H1 (cell line): ENCODE results near the gene BSCL2. TPM values are rescaled to one million over a fixed set of nuclear protein-coding genes. Genes with fewer than 3 reads are reported as not detected.

Source experiments
- CTCF ChIA-PET: fragments of 300-600 bp; sonication (Branson Sonifier 250); formaldehyde crosslinking; loops from one replicate; lab custom pipeline; 2021; ENCODE audit not compliant: partially characterized antibody; lab: Charles Lee
- POLR2A ChIA-PET: fragments of 300-600 bp; sonication (Branson Sonifier 250); formaldehyde crosslinking; loops from one replicate; lab custom pipeline; 2021; ENCODE audit warnings: inconsistent platforms; ENCODE audit not compliant: partially characterized antibody; lab: Charles Lee
- DNase-seq, 2 experiments: peaks; one replicate each; pipeline versions ENCODE4 v3.0.0 to v3.0.0-alpha.2; 2010 to 2022; ENCODE audit warnings: low spot score in 2 of 2, low read depth in 1 of 2, mixed read lengths in 1 of 2
- FAIRE-seq: peaks from 2 replicates; lab custom pipeline; 2011; peaks lifted over from hg19 to GRCh38; lab: Jason Lieb, UNC
- H2AFZ ChIP-seq: 2 replicates; pipeline ENCODE4 v1.8.1; 2012; ENCODE audit warnings: low read length, inconsistent platforms
- H2AK5ac ChIP-seq: 2 replicates; pipeline ENCODE4 v1.6.1; 2013; ENCODE audit warnings: low read depth, low read length
- H2BK120ac ChIP-seq: replicated peaks from 2 replicates; pipeline ENCODE3; 2013; ENCODE audit warnings: low read depth, low read length, inconsistent platforms
- H2BK12ac ChIP-seq: 2 replicates; pipeline ENCODE4 v1.6.1; 2013; ENCODE audit warnings: low read depth, low read length
- H2BK15ac ChIP-seq: 2 replicates; pipeline ENCODE4 v1.6.1; 2013; ENCODE audit warnings: low read length
- H2BK20ac ChIP-seq: 2 replicates; pipeline ENCODE4 v1.6.1; 2013; ENCODE audit warnings: low read length
- H2BK5ac ChIP-seq: 2 replicates; pipeline ENCODE4 v1.6.1; 2013; ENCODE audit warnings: low read depth, low read length
- H3K14ac ChIP-seq: 2 replicates; pipeline ENCODE4 v1.6.1; 2013; ENCODE audit warnings: inconsistent platforms; ENCODE audit not compliant: insufficient read length
- H3K18ac ChIP-seq: 2 replicates; pipeline ENCODE4 v1.6.1; 2013; ENCODE audit warnings: low read length; ENCODE audit errors: extremely low read depth
- H3K23ac ChIP-seq: 2 replicates; pipeline ENCODE4 v1.6.1; 2013; ENCODE audit warnings: inconsistent platforms; ENCODE audit not compliant: insufficient read length
- H3K23me2 ChIP-seq: 2 replicates; pipeline ENCODE4 v1.6.1; 2013; ENCODE audit warnings: low read depth, low read length
- H3K27ac ChIP-seq: 2 replicates; pipeline ENCODE4 v1.6.1; 2011; ENCODE audit warnings: low read depth, low read length, inconsistent platforms
- H3K27me3 ChIP-seq, 4 experiments: replicated peaks in 1 of 4; 1 replicate in 1 of 4; 2 replicates in 3 of 4; pipeline versions ENCODE4 v1.6.1 to v1.8.1; 2011 to 2013; ENCODE audit warnings: low read length in 3 of 4, mild to moderate bottlenecking in 3 of 4, inconsistent platforms in 2 of 4, mixed read lengths in 2 of 4, moderate library complexity in 1 of 4; ENCODE audit not compliant: control insufficient read depth in 3 of 4, insufficient read depth in 3 of 4; ENCODE audit errors: extremely low read depth in 1 of 4
- H3K36me3 ChIP-seq, 4 experiments: 2 replicates each; pipeline versions ENCODE4 v1.6.1 to v1.8.1; 2011 to 2013; ENCODE audit warnings: mild to moderate bottlenecking in 4 of 4, low read length in 3 of 4, moderate library complexity in 2 of 4, control low read depth in 1 of 4, inconsistent platforms in 1 of 4; ENCODE audit not compliant: insufficient read depth in 4 of 4, control insufficient read depth in 2 of 4
- H3K4ac ChIP-seq: replicated peaks from 2 replicates; pipeline ENCODE3; 2013; ENCODE audit warnings: low read length, low read depth, mixed read lengths, inconsistent platforms; ENCODE audit not compliant: insufficient read length
- H3K4me1 ChIP-seq, 4 experiments: replicated peaks in 1 of 4; 1 replicate in 1 of 4; 2 replicates in 3 of 4; pipeline versions ENCODE4 v1.6.1 to v1.8.1; 2011 to 2013; ENCODE audit warnings: low read length in 3 of 4, inconsistent platforms in 2 of 4, mixed read lengths in 1 of 4; ENCODE audit not compliant: insufficient read depth in 4 of 4, control insufficient read depth in 3 of 4
- H3K4me2 ChIP-seq, 2 experiments: 2 replicates each; pipeline versions ENCODE4 v1.6.1 to v1.8.1; 2011 to 2013; ENCODE audit warnings: low read depth in 2 of 2, low read length in 2 of 2, control low read depth in 1 of 2, inconsistent platforms in 1 of 2, mild to moderate bottlenecking in 1 of 2; ENCODE audit not compliant: insufficient read depth in 1 of 2
- H3K4me3 ChIP-seq, 4 experiments: fragments of 200-600, 300-600 bp in 1 of 4; sonication (generic), shearing (Covaris generic), sonication (Bioruptor Twin) in 1 of 4; 2 replicates each; pipeline versions ENCODE4 v1.5.1 to v1.8.1; 2011 to 2016; ENCODE audit warnings: low read length in 4 of 4, low read depth in 3 of 4, control low read depth in 2 of 4, inconsistent platforms in 2 of 4, mild to moderate bottlenecking in 2 of 4, mixed read lengths in 1 of 4, moderate library complexity in 1 of 4; ENCODE audit not compliant: insufficient read depth in 2 of 4; ENCODE audit errors: extremely low read depth in 1 of 4
- H3K56ac ChIP-seq: replicated peaks from 2 replicates; pipeline ENCODE3; 2013; ENCODE audit warnings: low read depth, mild to moderate bottlenecking, mixed read lengths, low read length, inconsistent platforms; ENCODE audit not compliant: insufficient read length
- H3K79me1 ChIP-seq: 2 replicates; pipeline ENCODE4 v1.6.1; 2013; ENCODE audit warnings: low read depth, low read length, control low read depth
- H3K79me2 ChIP-seq, 2 experiments: 2 replicates each; pipeline versions ENCODE4 v1.6.1 to v1.8.1; 2012 to 2013; ENCODE audit warnings: low read length in 2 of 2, mild to moderate bottlenecking in 2 of 2, inconsistent platforms in 1 of 2; ENCODE audit not compliant: insufficient read depth in 2 of 2, control insufficient read depth in 1 of 2
- H3K9ac ChIP-seq, 4 experiments: replicated peaks in 1 of 4; 1 replicate in 1 of 4; 2 replicates in 3 of 4; pipeline versions ENCODE4 v1.6.1 to v1.8.1; 2011 to 2013; ENCODE audit warnings: low read depth in 3 of 4, low read length in 3 of 4, control low read depth in 2 of 4, mild to moderate bottlenecking in 2 of 4, moderate library complexity in 2 of 4, inconsistent platforms in 1 of 4; ENCODE audit errors: extremely low read depth in 1 of 4
- H3K9me3 ChIP-seq, 2 experiments: 2 replicates each; pipeline versions ENCODE4 v1.6.1 to v1.8.1; 2012 to 2013; ENCODE audit warnings: mild to moderate bottlenecking in 2 of 2, moderate library complexity in 2 of 2, control low read depth in 1 of 2, inconsistent platforms in 1 of 2, low read depth in 1 of 2, low read length in 1 of 2, mixed read lengths in 1 of 2; ENCODE audit not compliant: insufficient read depth in 2 of 2
- H4K20me1 ChIP-seq, 2 experiments: replicated peaks in 1 of 2; 2 replicates each; pipeline versions ENCODE3 to v1.8.1; 2011 to 2013; ENCODE audit warnings: inconsistent platforms in 2 of 2, low read length in 2 of 2, mild to moderate bottlenecking in 1 of 2; ENCODE audit not compliant: insufficient read depth in 2 of 2, control insufficient read depth in 1 of 2
- H4K5ac ChIP-seq: 2 replicates; pipeline ENCODE4 v1.6.1; 2013; ENCODE audit warnings: low read length, low read depth, mixed read lengths, inconsistent platforms; ENCODE audit not compliant: insufficient read length
- H4K8ac ChIP-seq: 2 replicates; pipeline ENCODE4 v1.8.0; 2013; ENCODE audit warnings: mild to moderate bottlenecking, moderate library complexity, low read length, inconsistent platforms; ENCODE audit not compliant: insufficient read depth; ENCODE audit errors: extremely low read depth
- H4K91ac ChIP-seq: replicated peaks from 2 replicates; pipeline ENCODE3; 2013; ENCODE audit warnings: low read length, mixed read lengths, inconsistent platforms; ENCODE audit not compliant: insufficient read length
- CHD2 ChIP-seq: IDR thresholded peaks from 2 replicates; pipeline ENCODE4 v1.6.1; 2012; ENCODE audit warnings: low read length, improper control_type of control experiment
- CREB1 ChIP-seq: IDR thresholded peaks from 2 replicates; pipeline ENCODE4 v1.6.1; 2012; ENCODE audit warnings: inconsistent platforms
- JUN ChIP-seq: IDR thresholded peaks from 2 replicates; pipeline ENCODE4 v1.6.1; 2011; ENCODE audit warnings: low read depth, mild to moderate bottlenecking, improper control_type of control experiment, low read length
- RNF2 ChIP-seq: fragments of 200-900, 300-1000 bp; sonication (generic); IDR thresholded peaks from 2 replicates; pipeline ENCODE4 v1.7.1; 2016; ENCODE audit warnings: borderline replicate concordance, low read depth, mild to moderate bottlenecking, antibody characterized with exemption, low read length; ENCODE audit not compliant: poor library complexity, severe bottlenecking; ENCODE audit errors: missing control alignments
- SUZ12 ChIP-seq: fragments of 200-600 bp; sonication (generic); IDR thresholded peaks from 2 replicates; pipeline ENCODE4 v1.6.1; 2012; ENCODE audit warnings: mild to moderate bottlenecking, inconsistent platforms, low read length, moderate library complexity, mixed read lengths
- TAF7 ChIP-seq: optimal IDR thresholded peaks from 2 replicates; pipeline ENCODE3; 2011; ENCODE audit warnings: low read depth, mild to moderate bottlenecking, inconsistent platforms, low read length, moderate library complexity, borderline replicate concordance
- TCF12 ChIP-seq: IDR thresholded peaks from 2 replicates; pipeline ENCODE4 v1.6.1; 2011; ENCODE audit warnings: low read depth, mild to moderate bottlenecking, low read length
- YY1 ChIP-seq: IDR thresholded peaks from 2 replicates; pipeline ENCODE4 v1.6.1; 2011; ENCODE audit warnings: low read depth, mild to moderate bottlenecking, low read length
- WGBS, 2 experiments: shearing (Covaris generic) in 1 of 2; methylation state at CpG; one replicate each; pipeline versions ENCODE4 v1.1.6 to v1.1.7; 2013 to 2015; ENCODE audit warnings: low lambda C conversion rate in 2 of 2, mixed read lengths in 2 of 2, inconsistent platforms in 1 of 2, low coverage in 1 of 2, missing lambda C conversion rate in 1 of 2; ENCODE audit not compliant: insufficient replicate concordance in 2 of 2, insufficient coverage in 1 of 2, insufficient read length in 1 of 2; ENCODE audit errors: extremely low coverage in 1 of 2, missing lambda C conversion rate in 1 of 2; 5-methylcytosine and 5-hydroxymethylcytosine counted together
- polyA plus RNA-seq, 7 experiments: library from polyadenylated mRNA; depleted of rRNA in 3 of 7; stranded (reverse) in 5 of 7; unstranded in 2 of 7; fragments of >200 nt in 5 of 7; fragments of 200-250 nt in 2 of 7; gene quantifications; 1 replicate in 5 of 7; 2 replicates in 1 of 7; 4 replicates in 1 of 7; pipeline versions ENCODE4 v1.2.1 to v1.2.3, GENCODE V29; 2011 to 2013; ENCODE audit warnings: missing spikeins in 2 of 7, mixed read lengths in 2 of 7
- total RNA-seq: library from RNA; stranded (reverse); fragmentation: NEBNext Ultra II Directional; extraction: Animal tissue kit (Norgen Biotek cat#: 25700); gene quantifications from 2 replicates; pipeline ENCODE4 v1.2.1, GENCODE V29; 2021

BSCL2 gene
- total and polyA plus RNA-seq, 2 of the 8 experiments (the other 6 are each of a cell fraction or from before 2014, with no cell fraction given): 59.5 to 264 TPM

- H2AFZ ChIP-seq: no peak within 1 kb of the TSS
- no peak for TF ChIP-seq RNF2
- peak; percentile 98 for TF ChIP-seq YY1
- TF ChIP-seq TCF12: no peak
- TF ChIP-seq JUN: no peak
- TF ChIP-seq SUZ12: no peak
- peak; percentile 83 for TF ChIP-seq TAF7
- TF ChIP-seq CREB1: peak; percentile 86
- peak; percentile 66; the same call in 1 of the 2 replicates for TF ChIP-seq CHD2
These were observed 61.0 kb downstream of the BSCL2 start, which contains the start of gene GANAB for GRCh38 chr11:62645946-62646824. TSS of gene GANAB (minus strand) at chr11:62646613. CDS start at chr11:62646599, 14 bp downstream.

More at GRCh38 chr11:62645946-62646824, 61.0 kb downstream of the BSCL2 start, which contains the start of gene GANAB:
- POLR2A ChIA-PET: interaction anchor here (0.5 to 50.4 kb wide), 20 partner anchors 9 to 209 kb away, joined by 3 to 2041 read pairs (median 6); partner anchors contain the start of genes B3GAT3, BSCL2, C11orf98 and CSKMT
- Histone ChIP-seq H3K23ac (no peak within 1 kb of the TSS), H3K27ac (peak within 1 kb of the TSS; percentile 90), H3K36me3 (peaks cover 0 to 28% (median 7%) of the 10 kb centered on the region in 4 experiments; a peak in 6 of 8 replicates), H3K23me2 (peaks cover 5% of the 10 kb centered on the region; the same call in 1 of the 2 replicates), H2BK15ac (no peak within 1 kb of the TSS), H3K27me3 (no peaks in the 10 kb centered on the region), H3K9ac (peak within 1 kb of the TSS; percentile 76 to 97 (median 94)), H3K79me1 (peaks cover 8% of the 10 kb centered on the region), H4K8ac (peak within 1 kb of the TSS; percentile 98), H3K79me2 (peaks cover 7 to 47% of the 10 kb centered on the region in 2 experiments), H3K56ac (peak within 1 kb of the TSS; percentile 96), H2BK20ac (no peak within 1 kb of the TSS), H4K20me1 (peaks cover 3 to 18% of the 10 kb centered on the region in 2 experiments), H4K91ac (peak within 1 kb of the TSS; percentile 89), H2BK120ac (no peak within 1 kb of the TSS), H3K9me3 (no peaks in the 10 kb centered on the region), H3K4me3 (peak within 1 kb of the TSS; percentile 71 to 99 (median 90)), H2AK5ac (no peak within 1 kb of the TSS), H2BK12ac (0 out of 2 replicates have a peak within 1 kb of the TSS, but pooled peaks have one; percentile 2), H3K18ac (peak within 1 kb of the TSS; percentile 34), H3K4me2 (peak within 1 kb of the TSS; percentile 78 to 81), H3K4me1 (no peaks in the 10 kb centered on the region; a peak in 2 of 7 replicates), H3K4ac (peak within 1 kb of the TSS; percentile 92), H2BK5ac (peak within 1 kb of the TSS; percentile 79), H3K14ac (no peak within 1 kb of the TSS), H4K5ac (peak within 1 kb of the TSS; percentile 87)
- FAIRE-seq (no peak), DNase-seq (peak; percentile 87 to 96)
- CTCF ChIA-PET: interaction anchor here (0.6 to 1.4 kb wide), 8 partner anchors 8 to 1290 kb away, joined by 3 to 12 read pairs (median 3); partner anchors contain the start of genes C11orf98 and CSKMT
- 2% methylated on average over 59 of the region's 73 CpGs; no CpG with 5 or more reads in 1 of the 2 experiments for WGBS, 2 experiments
